M059J (cell line): ENCODE results near the gene KRTAP20-2. TPM values are rescaled to one million over a fixed set of nuclear protein-coding genes. Genes with fewer than 3 reads are reported as not detected.

ENCODE experiments used
- DNase-seq: peaks from one replicate; pipeline ENCODE4 v3.0.0-alpha.2; 2012; ENCODE audit warnings: low read depth
- total RNA-seq: library from RNA; depleted of rRNA; stranded (reverse); fragments of >200 nt; shearing (Covaris generic); gene quantifications from 2 replicates; pipeline ENCODE4 v1.2.3, GENCODE V29; 2014; rRNA removed

KRTAP20-2 gene
- not detected in 2 replicates for total RNA-seq

DNA sequence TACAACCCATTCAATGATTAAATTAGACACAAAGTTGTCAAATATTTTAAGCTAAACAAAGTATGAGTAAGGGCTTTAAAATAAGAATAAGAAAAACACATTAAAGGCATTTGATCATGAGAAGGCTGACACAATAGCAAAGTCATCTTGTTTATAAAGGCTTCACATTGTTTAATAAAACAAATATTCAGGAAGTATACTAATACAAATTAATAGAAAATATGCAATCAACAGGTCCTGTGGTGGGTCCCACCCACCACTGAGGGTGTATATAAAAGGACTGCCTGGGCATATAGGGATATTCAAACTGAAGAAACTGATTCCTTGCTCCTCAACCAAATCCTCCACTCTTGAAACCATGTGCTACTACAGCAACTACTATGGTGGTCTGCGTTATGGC, at the start of gene KRTAP20-2:
Gene KRTAP20-2, plus strand, starts transcription at position 301 of the 400 bp plus-strand sequence. Its CDS starts 58 bp downstream, at position 359.
- no peak for DNase-seq

DNA sequence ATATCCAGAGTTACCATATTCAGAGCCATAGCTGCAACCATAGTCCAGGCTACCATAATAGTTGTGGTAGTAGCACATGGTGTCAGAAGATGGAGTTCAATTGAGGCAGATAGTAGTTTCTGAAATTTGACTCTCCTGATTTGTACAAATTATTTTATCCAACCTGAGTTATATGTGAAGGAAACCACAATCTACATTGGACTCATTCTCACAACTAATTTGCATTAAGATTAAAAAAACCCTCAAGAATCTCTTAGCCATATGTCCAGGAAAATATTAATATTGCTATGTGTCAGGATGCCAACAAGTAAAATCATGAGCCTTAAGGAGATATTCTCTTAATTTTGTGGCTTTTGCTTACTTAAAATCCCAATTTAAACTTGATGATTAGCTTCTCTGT, 44.7 kb upstream of the KRTAP20-2 start, which contains the start of gene KRTAP22-2:
Gene KRTAP22-2, minus strand, starts transcription at position 101 of the 400 bp plus-strand sequence.
- no peak for DNase-seq

DNA sequence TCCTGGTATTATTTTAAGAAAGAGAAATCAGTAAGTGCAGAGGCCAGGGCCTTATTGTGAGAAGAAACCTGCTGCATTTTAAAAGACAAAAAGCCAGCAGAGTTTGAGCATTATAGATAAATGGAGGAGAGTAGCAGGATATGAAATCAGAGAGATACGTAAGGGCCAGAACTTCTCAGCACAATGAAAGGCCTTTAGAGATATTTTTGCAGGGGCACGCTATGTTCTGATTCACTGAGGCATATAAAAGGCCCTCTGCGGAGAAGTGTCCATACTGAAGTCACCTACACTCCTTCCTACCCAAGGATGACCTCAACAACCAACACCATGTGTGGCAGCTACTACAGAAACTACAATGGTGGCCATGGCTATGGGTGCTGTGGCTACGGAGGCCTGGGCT, 42.9 kb upstream of the KRTAP20-2 start, which contains the start of gene KRTAP6-3:
Gene KRTAP6-3, plus strand, starts transcription at position 301 of the 400 bp plus-strand sequence. Its CDS starts 6 bp downstream, at position 307.
- DNase-seq = no peak

DNA sequence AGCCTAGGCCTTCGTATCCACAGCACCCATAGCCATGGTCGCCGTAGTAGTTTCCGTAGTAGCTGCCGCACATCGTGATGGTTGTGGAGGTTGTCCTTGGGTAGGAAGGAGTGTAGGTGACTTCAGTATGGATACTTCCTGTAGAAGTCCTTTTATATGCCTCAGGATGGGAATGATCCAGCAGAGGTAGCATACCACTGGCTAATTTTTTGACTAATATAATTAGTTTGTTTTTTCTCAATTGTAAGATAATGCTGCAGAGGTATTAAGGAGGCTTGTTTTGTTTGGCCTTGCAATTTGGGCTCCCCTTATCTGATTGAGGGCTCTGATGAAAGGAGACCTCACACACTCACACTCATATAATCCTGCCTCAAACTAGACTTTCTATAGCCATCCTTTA, 36.2 kb upstream of the KRTAP20-2 start, which contains the start of gene KRTAP6-2:
Gene KRTAP6-2, minus strand, starts transcription at position 101 of the 400 bp plus-strand sequence. Its CDS starts 28 bp downstream, at position 73.
- no peak for DNase-seq

DNA sequence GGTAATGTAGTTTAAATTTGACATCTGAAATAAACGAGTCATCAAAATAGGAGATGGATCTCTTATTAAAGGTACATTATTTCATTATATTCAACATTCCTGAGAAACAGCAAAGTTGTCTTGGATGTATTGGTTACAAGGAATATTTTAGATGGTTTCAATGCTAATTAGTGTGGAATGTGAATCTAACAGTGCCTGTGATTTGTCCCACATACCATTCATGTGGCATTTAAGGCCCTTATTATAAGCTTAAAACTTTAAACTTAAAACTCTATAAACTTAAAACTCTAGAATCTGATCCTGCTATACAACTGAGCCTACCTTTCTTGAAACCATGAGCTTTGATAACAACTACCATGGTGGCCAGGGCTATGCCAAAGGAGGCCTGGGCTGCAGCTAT, 34.2 kb upstream of the KRTAP20-2 start, which contains the start of gene KRTAP22-1:
Gene KRTAP22-1, plus strand, starts transcription at position 301 of the 400 bp plus-strand sequence.
- no peak for DNase-seq

DNA sequence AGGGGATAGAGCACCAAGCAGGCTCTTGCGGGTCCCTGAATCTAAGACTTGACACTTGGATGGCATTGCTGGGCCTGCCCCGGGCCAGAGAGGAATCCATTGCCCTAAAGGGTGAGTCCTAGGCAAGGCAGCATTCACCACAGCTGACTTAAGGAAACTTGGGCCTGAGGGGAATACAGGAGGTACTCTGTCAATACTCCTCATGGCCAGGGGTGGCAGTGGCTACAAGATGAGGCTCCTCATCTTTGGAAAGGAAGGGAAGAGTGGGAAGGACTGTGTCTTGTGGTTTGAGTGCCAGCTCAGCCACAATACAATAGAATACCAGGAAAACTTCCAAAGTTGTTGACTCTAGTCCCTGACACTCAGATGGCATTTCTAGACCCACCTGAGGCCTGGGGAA, 29.0 kb upstream of the KRTAP20-2 start:
- DNase-seq = no peak

DNA sequence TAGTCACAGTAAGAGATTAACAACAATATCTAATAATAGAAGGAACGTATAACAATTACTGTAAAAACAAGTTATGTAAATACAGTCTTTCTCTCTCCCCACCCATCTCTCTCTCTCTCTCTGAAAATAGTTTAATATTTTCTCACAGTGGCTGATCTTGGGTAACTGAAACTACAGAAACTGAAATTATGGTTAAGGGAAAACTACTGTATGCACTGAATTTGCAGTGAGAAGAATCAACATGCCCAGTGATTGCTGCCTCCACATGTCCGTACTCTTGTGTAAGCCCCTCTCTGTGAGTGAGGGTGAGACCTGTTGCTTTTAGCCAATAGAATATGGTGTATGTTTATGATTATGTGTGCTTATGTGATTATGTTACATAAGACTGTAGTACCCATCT, 22.9 kb upstream of the KRTAP20-2 start:
- no peak for DNase-seq

DNA sequence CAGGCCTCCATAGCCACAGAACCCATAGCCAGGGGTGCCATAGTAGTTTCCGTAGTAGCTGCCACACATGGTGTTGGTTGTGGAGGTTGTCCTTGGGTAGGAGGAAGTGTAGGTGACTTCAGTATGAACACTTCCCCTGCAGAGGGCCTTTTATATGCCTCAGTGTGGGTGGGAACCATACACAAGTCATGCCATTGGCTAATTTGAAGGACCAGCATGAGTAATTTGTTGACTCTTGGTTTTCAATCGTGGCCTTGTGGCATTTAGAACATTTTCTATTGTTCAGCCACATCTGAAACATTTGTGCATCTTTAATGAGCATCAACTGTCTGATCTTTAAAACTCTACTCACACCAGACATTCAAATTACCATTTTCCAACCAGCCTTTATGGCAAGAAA, 21.2 kb upstream of the KRTAP20-2 start, which contains the start of gene KRTAP6-1:
Gene KRTAP6-1, minus strand, starts transcription at position 95 of the 400 bp plus-strand sequence. Its CDS starts 26 bp downstream, at position 69.
- DNase-seq = no peak

DNA sequence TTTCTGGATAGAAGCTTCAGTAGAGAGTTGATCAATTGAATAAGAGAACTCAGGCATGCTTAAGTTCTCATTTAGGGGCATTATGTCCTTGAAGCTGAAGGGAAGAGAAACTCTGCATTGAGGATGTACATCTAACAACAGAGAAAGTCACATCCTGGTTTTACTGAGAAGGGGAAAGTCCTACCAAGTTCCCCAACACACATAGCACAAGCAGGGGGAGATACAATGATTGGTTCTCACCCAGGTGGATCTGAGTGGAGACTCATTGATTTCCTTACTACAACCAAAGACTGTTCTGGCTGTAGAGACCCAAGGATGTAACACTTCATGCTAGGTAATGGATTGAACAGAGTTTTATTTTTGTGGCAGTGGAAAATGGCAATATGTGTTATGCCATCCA, 19.8 kb upstream of the KRTAP20-2 start:
- DNase-seq = no peak

DNA sequence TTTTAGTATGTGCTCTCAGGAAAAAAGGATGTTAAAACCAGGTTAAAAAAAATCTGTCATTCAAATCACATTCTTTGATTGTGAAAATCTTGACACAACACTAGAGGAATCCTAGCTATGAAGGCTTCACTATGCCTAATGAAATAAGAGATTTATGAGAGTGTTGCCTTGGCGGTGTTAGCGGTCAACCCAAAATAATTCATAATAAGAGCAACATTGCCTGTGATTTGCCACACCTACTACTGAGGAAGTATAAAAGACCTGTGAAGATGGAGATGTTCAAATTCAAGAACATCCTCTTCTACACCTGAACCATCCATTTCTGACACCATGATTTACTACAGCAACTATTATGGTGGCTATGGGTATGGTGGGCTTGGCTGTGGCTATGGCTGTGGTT, 18.9 kb upstream of the KRTAP20-2 start, which contains the start of gene KRTAP20-1:
Gene KRTAP20-1, plus strand, starts transcription at position 301 of the 400 bp plus-strand sequence. Its CDS starts 30 bp downstream, at position 331.
- no peak for DNase-seq

DNA sequence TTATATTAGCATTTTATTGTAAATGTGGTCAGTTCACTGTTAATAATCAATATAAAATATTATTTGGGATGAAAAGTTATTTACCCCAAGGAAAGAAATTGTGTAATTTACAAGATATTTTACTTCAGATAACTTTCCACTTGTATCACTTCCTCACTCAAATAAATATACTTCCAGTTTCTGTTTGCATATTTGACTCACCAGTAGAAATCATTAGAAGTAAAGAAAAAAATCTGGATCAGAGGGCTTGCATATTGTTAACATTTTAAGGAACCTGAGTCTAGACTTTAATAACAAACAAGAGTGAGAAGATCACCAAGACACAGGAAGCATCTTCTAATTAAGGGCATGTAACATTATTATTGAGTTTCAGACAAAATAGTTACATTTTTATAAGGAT, 14.9 kb upstream of the KRTAP20-2 start:
- no peak for DNase-seq

DNA sequence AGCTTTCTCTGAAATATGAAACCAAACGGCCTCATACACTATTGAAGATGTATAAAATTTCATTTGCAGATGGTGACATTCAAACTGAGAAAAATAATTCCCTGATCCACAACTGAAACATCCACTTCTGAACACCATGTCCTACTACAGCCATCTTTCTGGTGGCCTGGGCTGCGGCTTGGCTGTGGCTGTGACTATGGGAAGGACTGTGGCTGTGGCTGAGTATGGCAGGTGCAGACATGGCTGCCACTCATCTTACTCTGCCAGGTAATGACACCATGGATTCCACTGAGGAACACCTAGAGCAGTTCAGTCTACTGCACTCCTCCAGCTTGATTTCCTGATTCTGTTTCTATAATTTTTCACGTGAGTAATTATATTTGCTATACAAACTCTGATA, 14.5 kb upstream of the KRTAP20-2 start, which contains the start of gene KRTAP20-4:
Gene KRTAP20-4, plus strand, starts transcription at position 106 of the 400 bp plus-strand sequence.
- no peak for DNase-seq

DNA sequence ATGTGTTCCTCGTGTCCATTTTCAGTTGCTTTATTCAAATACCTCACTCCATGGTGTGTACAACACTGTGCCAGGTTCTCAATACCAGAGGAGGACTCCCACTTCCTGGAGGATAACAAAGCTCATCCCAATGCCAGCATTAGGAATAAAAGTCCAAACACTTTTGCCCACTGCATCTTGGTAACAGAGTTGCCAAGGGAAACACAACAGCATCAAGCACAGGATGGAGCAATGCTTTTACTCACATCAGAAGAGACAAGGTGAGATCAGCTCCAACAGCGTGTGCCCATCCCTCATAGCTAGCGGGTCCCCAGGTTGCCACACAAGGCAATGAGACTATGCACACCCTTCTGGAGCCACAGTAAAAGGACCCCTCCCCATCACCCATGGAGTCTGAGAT, 11.6 kb upstream of the KRTAP20-2 start:
- no peak for DNase-seq

DNA sequence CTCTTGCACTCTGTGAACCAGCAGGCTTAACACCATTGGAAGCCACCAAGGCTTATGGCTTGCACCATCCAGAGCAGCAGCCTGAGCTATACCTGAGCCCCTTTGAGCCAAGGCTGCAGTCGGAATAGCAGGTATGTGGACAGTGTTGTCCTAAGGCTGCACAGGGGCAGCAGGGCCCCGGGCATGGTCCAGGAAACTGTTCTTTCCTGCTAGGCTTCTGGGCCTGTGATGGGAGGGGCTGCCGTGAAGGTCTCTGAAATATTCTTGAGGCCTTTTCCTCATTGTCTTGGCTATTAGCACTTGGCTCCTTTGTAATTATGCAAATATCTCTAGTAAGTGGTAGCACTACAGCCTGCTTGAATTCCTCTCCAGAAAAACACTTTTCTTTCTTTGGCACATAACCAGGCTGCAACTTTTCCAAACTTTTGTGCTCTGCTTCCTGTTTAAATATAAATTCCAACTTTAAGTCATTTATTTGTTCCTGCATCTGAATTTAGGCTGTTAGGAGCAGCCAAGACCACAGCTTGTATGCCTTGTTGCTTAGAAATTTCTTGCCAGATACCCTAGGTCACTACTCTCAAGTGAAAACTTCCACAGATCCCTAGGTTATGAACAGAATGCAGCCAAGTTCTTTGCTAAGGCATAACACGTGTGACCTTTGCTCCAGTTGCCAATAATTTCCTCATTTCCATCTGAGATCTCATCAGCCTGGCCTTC, 9.4 kb upstream of the KRTAP20-2 start:
- no peak for DNase-seq

DNA sequence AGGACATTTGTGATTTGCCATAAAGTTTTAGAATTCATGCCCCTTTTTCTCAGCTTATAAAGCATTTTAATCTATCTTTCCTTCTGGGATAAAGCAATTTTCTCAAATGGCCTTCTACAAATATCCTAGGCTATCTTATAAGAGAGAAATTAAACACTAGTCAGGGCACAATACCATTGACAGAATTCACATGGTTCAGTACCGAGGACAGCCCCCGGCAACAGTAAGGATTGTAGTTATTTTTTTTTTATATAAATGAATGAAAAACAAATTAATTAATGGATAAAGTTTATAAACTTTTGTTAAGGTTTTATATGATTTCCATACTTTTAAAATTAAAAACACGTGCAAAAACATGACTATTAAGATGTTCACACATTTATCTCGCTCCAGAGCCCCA, 6.9 kb upstream of the KRTAP20-2 start:
- DNase-seq = no peak

DNA sequence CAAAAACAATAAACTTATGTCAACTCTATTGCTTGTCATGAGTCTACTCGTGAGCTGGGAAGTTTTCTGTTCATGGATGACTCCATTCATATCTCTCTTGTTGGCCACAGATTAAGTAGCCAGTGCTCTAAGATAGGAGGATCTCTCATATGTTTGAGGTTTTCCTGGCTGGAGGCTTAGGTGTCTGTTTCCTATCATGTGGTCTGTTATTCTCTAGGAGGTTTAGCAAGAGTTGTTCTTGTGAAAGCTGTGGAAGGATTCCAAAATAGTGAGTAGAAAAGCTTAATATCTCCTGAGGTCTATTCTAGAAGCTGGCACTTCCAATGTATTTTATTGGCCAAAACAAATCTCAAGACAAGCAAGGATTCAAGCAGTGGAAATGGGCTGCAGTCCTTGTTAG, 5.8 kb upstream of the KRTAP20-2 start:
- DNase-seq = no peak

DNA sequence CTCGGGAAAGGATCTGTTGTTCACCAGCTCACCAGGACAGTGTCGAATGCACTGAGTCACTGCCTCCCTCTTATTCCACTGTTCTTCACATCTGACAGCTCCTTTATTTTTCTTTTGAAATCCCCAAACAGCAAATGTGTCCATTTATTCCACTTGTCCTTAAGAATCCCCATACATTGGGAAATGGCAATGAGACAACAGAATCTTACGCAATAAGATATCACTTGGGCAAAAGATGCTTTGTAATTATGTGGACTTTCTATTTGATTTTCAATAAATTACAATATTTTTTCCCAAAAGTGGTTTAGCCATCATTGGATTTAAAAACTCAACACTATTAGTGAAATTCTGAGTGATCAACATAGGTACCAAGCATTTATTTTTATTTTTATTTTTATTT, 3.7 kb downstream of the KRTAP20-2 start:
- no peak for DNase-seq

DNA sequence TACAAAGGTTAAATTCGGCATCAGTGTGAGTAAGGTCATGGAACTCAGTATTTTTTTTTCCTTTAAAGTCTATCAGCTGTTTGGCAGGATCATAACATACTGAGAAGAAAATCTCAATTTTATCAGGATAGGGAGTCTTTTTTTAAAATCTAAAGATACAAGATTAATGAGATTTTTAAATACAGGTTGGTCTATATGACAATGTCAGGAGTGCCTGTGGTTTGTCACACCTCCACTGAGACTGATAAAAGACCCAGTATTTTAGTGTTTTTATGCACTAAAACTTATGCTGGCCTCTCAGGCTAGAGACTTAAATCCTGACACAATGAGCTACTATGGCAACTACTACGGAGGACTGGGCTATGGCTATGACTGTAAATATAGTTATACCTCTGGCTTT, 7.6 kb downstream of the KRTAP20-2 start, which contains the start of gene KRTAP20-3:
Gene KRTAP20-3, plus strand, starts transcription at position 301 of the 400 bp plus-strand sequence.
- DNase-seq = no peak

DNA sequence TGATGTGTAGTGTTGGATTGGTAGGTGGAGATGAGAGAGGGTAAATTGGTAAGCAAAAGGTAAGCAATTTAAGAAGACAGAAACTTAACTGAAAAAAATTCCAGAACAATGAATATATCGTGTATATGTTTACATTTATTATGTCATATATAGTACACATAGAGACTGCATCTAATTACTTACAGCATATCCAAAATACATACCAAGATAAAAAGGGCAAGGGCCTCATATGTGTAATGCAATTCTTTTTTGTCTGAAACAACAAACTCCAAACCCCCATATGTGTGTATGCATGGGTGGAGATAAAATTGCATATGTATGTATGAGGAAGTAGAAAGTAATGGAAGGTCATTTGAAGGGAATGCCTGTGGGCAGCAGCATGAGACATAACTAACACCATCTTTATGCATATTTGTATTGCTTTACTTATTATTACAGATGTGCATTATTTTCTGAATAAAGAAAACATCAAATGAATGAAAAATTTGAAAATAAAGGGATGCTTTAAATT, 12.0 kb downstream of the KRTAP20-2 start:
- DNase-seq = no peak

DNA sequence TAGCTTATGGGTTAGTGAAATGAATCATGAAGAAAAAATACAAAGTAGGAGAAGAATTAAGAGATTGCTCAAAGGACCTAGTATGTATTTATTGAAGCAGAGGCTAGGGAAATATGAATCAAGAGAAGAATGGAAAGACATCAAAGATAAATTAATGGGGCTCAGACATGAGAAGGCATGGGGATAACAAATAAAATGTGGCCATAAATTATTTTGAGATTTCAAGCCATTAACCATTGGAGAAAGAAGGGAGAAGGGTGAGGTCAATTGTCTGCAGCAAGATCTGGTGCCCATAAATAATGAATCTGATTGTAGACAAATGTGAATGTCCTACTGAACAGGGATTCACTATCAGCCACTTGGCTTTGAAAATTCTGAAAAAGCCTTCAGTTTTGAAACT, 17.9 kb downstream of the KRTAP20-2 start:
- DNase-seq = no peak

DNA sequence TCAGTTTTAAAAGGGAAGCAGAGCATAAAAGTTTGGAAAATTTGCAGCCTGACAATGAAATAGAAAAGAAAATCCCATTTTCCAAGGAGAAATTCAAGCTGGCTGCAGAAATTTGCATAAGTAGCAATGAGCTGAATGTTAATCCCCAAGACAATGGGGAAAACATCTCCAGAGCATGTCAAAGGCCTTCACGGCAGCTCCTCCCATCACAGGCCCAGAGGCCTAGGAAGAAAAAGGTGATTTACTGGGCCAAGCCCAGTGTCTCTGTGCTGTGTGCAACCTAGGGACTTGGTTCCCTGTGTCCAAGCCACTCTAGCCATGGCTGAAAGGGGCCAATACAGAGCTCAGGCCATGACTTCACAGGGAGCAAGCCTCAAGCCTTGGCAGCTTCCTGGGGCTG, 33.8 kb downstream of the KRTAP20-2 start:
- DNase-seq = no peak

DNA sequence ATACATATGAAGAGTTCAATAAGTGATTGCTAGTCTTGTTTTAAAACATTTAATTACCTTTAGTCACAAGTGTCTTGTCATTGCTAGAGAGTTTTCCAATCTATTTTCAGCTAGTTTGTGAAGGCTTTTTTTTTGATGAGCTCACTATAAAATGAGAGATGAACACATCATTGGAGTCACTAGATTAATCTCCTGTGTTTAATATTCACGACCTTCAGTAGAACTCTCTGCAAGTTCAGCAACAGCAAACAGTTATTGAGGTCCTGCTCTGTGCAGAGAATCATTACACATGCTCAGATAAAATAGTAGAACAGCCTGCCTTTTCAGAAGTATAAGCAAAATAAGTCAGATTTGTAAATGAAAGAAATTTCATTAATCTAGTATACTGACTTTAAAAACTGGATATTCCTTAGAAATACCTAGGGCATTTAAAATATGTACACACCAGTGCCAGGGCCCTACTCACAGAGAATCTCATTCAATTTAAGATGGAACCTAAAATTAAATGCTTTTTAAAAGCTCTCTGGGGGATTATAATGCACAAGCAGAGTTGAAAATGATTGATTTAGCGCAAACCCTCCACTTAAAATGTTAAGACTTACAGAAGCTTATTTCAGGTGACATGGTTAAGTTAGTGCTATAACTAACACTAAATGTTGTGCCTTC, 38.1 kb downstream of the KRTAP20-2 start:
- no peak for DNase-seq
